BLaER1 treated with 17β-estradiol and CSF1 and Interleukin-3, amounts not matched to agents 10 nM and 100 nM (cell line): ENCODE data around the gene FAM72A.
"Not testable (repeated sequence)": the region's sequence is repeated elsewhere in the genome, so short reads cannot be mapped to it uniquely, and the experiment has no call there.

Source experiments
- H3K27ac ChIP-seq, 11 experiments: shearing (Covaris generic); formaldehyde crosslinking; 2 replicates each; pipeline ENCODE4 v1.8.1; 2022
- H3K27me3 ChIP-seq, 11 experiments: shearing (Covaris generic); formaldehyde crosslinking; 2 replicates each; pipeline ENCODE4 v1.8.1; 2022
- H3K36me3 ChIP-seq, 11 experiments: shearing (Covaris generic); formaldehyde crosslinking; 2 replicates each; pipeline ENCODE4 v1.8.1; 2022
- H3K4me1 ChIP-seq, 10 experiments: shearing (Covaris generic); formaldehyde crosslinking; 2 replicates each; pipeline ENCODE4 v1.8.1; 2022
- H3K4me2 ChIP-seq, 11 experiments: shearing (Covaris generic); formaldehyde crosslinking; 2 replicates each; pipeline ENCODE4 v1.8.1; 2022
- H3K4me3 ChIP-seq, 10 experiments: shearing (Covaris generic); formaldehyde crosslinking; 2 replicates each; pipeline ENCODE4 v1.8.1; 2022
- H3K9ac ChIP-seq, 11 experiments: shearing (Covaris generic); formaldehyde crosslinking; 2 replicates each; pipeline ENCODE4 v1.8.1; 2022
- H3K9me3 ChIP-seq, 11 experiments: shearing (Covaris generic); formaldehyde crosslinking; replicated peaks in 1 of 11; 2 replicates each; pipeline ENCODE4 v1.8.1; 2022
- H4K20me1 ChIP-seq, 11 experiments: shearing (Covaris generic); formaldehyde crosslinking; 2 replicates each; pipeline ENCODE4 v1.8.1; 2022

FAM72A gene

GRCh38 chr1:206225386-206225785 lies 22.7 kb upstream of the FAM72A start:
- H3K36me3 ChIP-seq, H3K4me3 ChIP-seq, H3K27me3 ChIP-seq, H3K9me3 ChIP-seq, H3K4me2 ChIP-seq, H3K9ac ChIP-seq, H3K27ac ChIP-seq, H3K4me1 ChIP-seq: not testable (repeated sequence)
- peaks cover 0 to 39% (median 0%) of the 10 kb centered on the region in 11 experiments; a peak in 2 of 22 replicates for H4K20me1 ChIP-seq

- H3K27ac ChIP-seq, H3K9ac ChIP-seq, H3K4me3 ChIP-seq: not testable (repeated sequence)
Observed at GRCh38 chr1:206224190-206224776, 21.6 kb upstream of the FAM72A start.

GRCh38 chr1:206221585-206221984 lies 18.9 kb upstream of the FAM72A start:
- not testable (repeated sequence) for H3K4me3 ChIP-seq, H3K27me3 ChIP-seq, H3K9me3 ChIP-seq, H3K27ac ChIP-seq, H3K36me3 ChIP-seq, H3K9ac ChIP-seq, H3K4me2 ChIP-seq
- peaks cover 0 to 10% (median 5%) of the 10 kb centered on the region in 10 experiments; a peak in 13 of 20 replicates for H3K4me1 ChIP-seq
- H4K20me1 ChIP-seq: peaks cover 0 to 21% (median 0%) of the 10 kb centered on the region in 11 experiments; a peak in 2 of 22 replicates

More at GRCh38 chr1:206224190-206224776, 21.6 kb upstream of the FAM72A start:
- H3K27me3 ChIP-seq, H3K36me3 ChIP-seq, H3K9me3 ChIP-seq, H3K4me2 ChIP-seq: not testable (repeated sequence)
- Histone ChIP-seq H3K4me1 (peaks cover 0 to 10% (median 5%) of the 10 kb centered on the region in 10 experiments; a peak in 13 of 20 replicates), H4K20me1 (peaks cover 0 to 35% (median 0%) of the 10 kb centered on the region in 11 experiments; a peak in 2 of 22 replicates)

- not testable (repeated sequence) for H3K4me3 ChIP-seq, H3K9me3 ChIP-seq, H3K9ac ChIP-seq, H3K27me3 ChIP-seq, H3K36me3 ChIP-seq
- Histone ChIP-seq H3K4me1 (peaks cover 0 to 10% (median 5%) of the 10 kb centered on the region in 10 experiments; a peak in 13 of 20 replicates), H4K20me1 (peaks cover 0 to 13% (median 0%) of the 10 kb centered on the region in 11 experiments; a peak in 2 of 22 replicates), H3K27ac (peak overlapping the region in 3 of 11 experiments; percentile 32 to 51 (median 49); a peak in 4 of 22 replicates), H3K4me2 (peak overlapping the region in 7 of 11 experiments; percentile 23 to 79 (median 55); a peak in 10 of 22 replicates)
Observed at GRCh38 chr1:206220332-206221000, 17.8 kb upstream of the FAM72A start.

GRCh38 chr1:206219514-206220331 lies 17.1 kb upstream of the FAM72A start:
- H3K27me3 ChIP-seq, H3K4me3 ChIP-seq, H4K20me1 ChIP-seq, H3K9me3 ChIP-seq, H3K36me3 ChIP-seq, H3K9ac ChIP-seq: not testable (repeated sequence)
- H3K4me1 ChIP-seq: peaks cover 0 to 10% (median 5%) of the 10 kb centered on the region in 10 experiments; a peak in 13 of 20 replicates
- H3K27ac ChIP-seq: peak overlapping the region in 2 of 11 experiments; percentile 49 to 51; a peak in 3 of 22 replicates
- peak overlapping the region in 5 of 11 experiments; percentile 32 to 79 (median 66); a peak in 8 of 22 replicates for H3K4me2 ChIP-seq

GRCh38 chr1:206218765-206219164 lies 16.1 kb upstream of the FAM72A start:
- not testable (repeated sequence) for H3K4me2 ChIP-seq, H3K36me3 ChIP-seq, H3K9ac ChIP-seq, H3K9me3 ChIP-seq, H3K27me3 ChIP-seq, H3K27ac ChIP-seq, H3K4me3 ChIP-seq
- Histone ChIP-seq H4K20me1 (peaks cover 0 to 11% (median 0%) of the 10 kb centered on the region in 11 experiments; a peak in 2 of 22 replicates), H3K4me1 (peaks cover 0 to 10% (median 5%) of the 10 kb centered on the region in 10 experiments; a peak in 13 of 20 replicates)

- not testable (repeated sequence) for H3K4me2 ChIP-seq, H3K27me3 ChIP-seq, H3K9me3 ChIP-seq, H3K36me3 ChIP-seq, H3K9ac ChIP-seq, H3K27ac ChIP-seq, H3K4me3 ChIP-seq
- peaks cover 0 to 10% (median 5%) of the 10 kb centered on the region in 10 experiments; a peak in 13 of 20 replicates for H3K4me1 ChIP-seq
- H4K20me1 ChIP-seq: peaks cover 0 to 11% (median 0%) of the 10 kb centered on the region in 11 experiments; a peak in 2 of 22 replicates
Observed at GRCh38 chr1:206218285-206218684, 15.6 kb upstream of the FAM72A start.

- H3K27me3 ChIP-seq, H3K4me1 ChIP-seq, H3K4me3 ChIP-seq, H3K36me3 ChIP-seq, H3K9ac ChIP-seq, H3K4me2 ChIP-seq, H3K9me3 ChIP-seq, H3K27ac ChIP-seq: not testable (repeated sequence)
- peaks cover 0 to 11% (median 0%) of the 10 kb centered on the region in 11 experiments; a peak in 3 of 22 replicates for H4K20me1 ChIP-seq
Observed at GRCh38 chr1:206215600-206216392, 13.2 kb upstream of the FAM72A start.

- H3K9ac ChIP-seq, H3K27ac ChIP-seq, H3K27me3 ChIP-seq, H3K4me3 ChIP-seq, H3K36me3 ChIP-seq, H3K9me3 ChIP-seq, H3K4me1 ChIP-seq: not testable (repeated sequence)
- peak overlapping the region in 3 of 11 experiments; percentile 24 to 35 (median 33); a peak in 3 of 22 replicates for H3K4me2 ChIP-seq
- H4K20me1 ChIP-seq: peaks cover 0 to 23% (median 0%) of the 10 kb centered on the region in 11 experiments; a peak in 4 of 22 replicates
Observed at GRCh38 chr1:206210802-206211201, 8.2 kb upstream of the FAM72A start.

- peak overlapping the region; percentile 45 to 67 (median 56) for H3K4me3 ChIP-seq
Observed at GRCh38 chr1:206205569-206205968, 2.9 kb upstream of the FAM72A start.

GRCh38 chr1:206204871-206205270 lies 2.2 kb upstream of the FAM72A start:
- H3K4me1 ChIP-seq, H3K36me3 ChIP-seq, H3K27me3 ChIP-seq, H3K9me3 ChIP-seq: not testable (repeated sequence)
- Histone ChIP-seq H3K4me3 (peak overlapping the region; percentile 53 to 73 (median 64)), H3K9ac (peak overlapping the region; percentile 72 to 82 (median 79)), H3K4me2 (peak overlapping the region in 10 of 11 experiments; percentile 26 to 68 (median 44); a peak in 13 of 22 replicates), H3K27ac (peak overlapping the region; percentile 61 to 79 (median 73)), H4K20me1 (peaks cover 0 to 11% (median 0%) of the 10 kb centered on the region in 11 experiments; a peak in 4 of 22 replicates)

More at GRCh38 chr1:206205569-206205968, 2.9 kb upstream of the FAM72A start:
- Histone ChIP-seq H3K27ac (peak overlapping the region in 2 of 11 experiments; percentile 29 to 35; a peak in 1 of 22 replicates), H3K4me2 (peak overlapping the region in 8 of 11 experiments; percentile 37 to 58 (median 48); a peak in 10 of 22 replicates), H4K20me1 (peaks cover 0 to 15% (median 0%) of the 10 kb centered on the region in 11 experiments; a peak in 4 of 22 replicates), H3K9ac (peak overlapping the region; percentile 19 to 66 (median 55); a peak in 16 of 22 replicates)
- H3K9me3 ChIP-seq, H3K4me1 ChIP-seq, H3K36me3 ChIP-seq, H3K27me3 ChIP-seq: not testable (repeated sequence)

GRCh38 chr1:206204159-206204511 lies 1.5 kb upstream of the FAM72A start:
- H3K9me3 ChIP-seq, H3K36me3 ChIP-seq, H3K27me3 ChIP-seq, H3K4me1 ChIP-seq, H3K4me2 ChIP-seq, H4K20me1 ChIP-seq: not testable (repeated sequence)
- Histone ChIP-seq H3K4me3 (peak overlapping the region; percentile 43 to 67 (median 59)), H3K27ac (peak overlapping the region in 3 of 11 experiments; percentile 47 to 69 (median 50); a peak in 5 of 22 replicates), H3K9ac (peak overlapping the region in 10 of 11 experiments; percentile 43 to 71 (median 66); a peak in 13 of 22 replicates)
